KBM-7 (cell line): ENCODE results near the gene MT1H.

Experiments
- DNase-seq: peaks from one replicate; pipeline ENCODE4 v3.0.0-alpha.2; 2015
- in situ Hi-C: fragments of 300-500 bp; cut with MboI; formaldehyde crosslinking; loops from 2 replicates; pipeline ENCODE4 v1.14.3; 2020; ENCODE audit warnings: low sequenced_read_pairs, low pct_unique_long_range_greater_than_20kb, mixed read lengths

The MT1H gene

GRCh38 chr16:56679078-56679730 lies 9.6 kb downstream of the MT1H start:
- in situ Hi-C loops, result no loop called here
- no peak for DNase-seq

GRCh38 chr16:56679818-56680217 lies 10.2 kb downstream of the MT1H start:
- in situ Hi-C loops, result no loop called here
- no peak for DNase-seq

GRCh38 chr16:56681939-56682702 lies 12.5 kb downstream of the MT1H start, which contains the start of gene MT1X:
Gene MT1X (plus strand): TSS chr16:56682470. CDS start chr16:56682541, 71 bp downstream.
- peak; percentile 97 for DNase-seq
- in situ Hi-C loops, result no loop called here

GRCh38 chr16:56682703-56683397 lies 13.2 kb downstream of the MT1H start:
- peak; percentile 30 for DNase-seq
- in situ Hi-C loops, result no loop called here

GRCh38 chr16:56683424-56684172 lies 14.0 kb downstream of the MT1H start:
- in situ Hi-C loops, result no loop called here
- no peak for DNase-seq

GRCh38 chr16:56684256-56684925 lies 14.8 kb downstream of the MT1H start:
- in situ Hi-C loops, result no loop called here

GRCh38 chr16:56684926-56685590 lies 15.4 kb downstream of the MT1H start:
- in situ Hi-C loops, result no loop called here
- DNase-seq, result no peak

More at GRCh38 chr16:56684256-56684925, 14.8 kb downstream of the MT1H start:
- DNase-seq, result no peak

GRCh38 chr16:56686758-56687157 lies 17.1 kb downstream of the MT1H start:
- in situ Hi-C loops, result no loop called here

GRCh38 chr16:56688762-56689161 lies 19.1 kb downstream of the MT1H start:
- in situ Hi-C loops, result no loop called here
- no peak for DNase-seq

More at GRCh38 chr16:56686758-56687157, 17.1 kb downstream of the MT1H start:
- DNase-seq, result no peak

- DNase-seq, result no peak
- in situ Hi-C loops, result no loop called here
Observed at GRCh38 chr16:56689171-56689570, 19.6 kb downstream of the MT1H start.

GRCh38 chr16:56690420-56691122 lies 21.0 kb downstream of the MT1H start:
- in situ Hi-C loops, result no loop called here
- DNase-seq, result no peak

- DNase-seq, result no peak
- in situ Hi-C loops, result no loop called here
Observed at GRCh38 chr16:56691885-56692284, 22.3 kb downstream of the MT1H start.

GRCh38 chr16:56695246-56695645 lies 25.6 kb downstream of the MT1H start:
- DNase-seq, result no peak
- in situ Hi-C loops, result no loop called here

- in situ Hi-C loops, result no loop called here
- DNase-seq, result no peak
Observed at GRCh38 chr16:56697456-56698155, 28.0 kb downstream of the MT1H start.

- no peak for DNase-seq
- in situ Hi-C loops, result no loop called here
Observed at GRCh38 chr16:56700195-56700594, 30.6 kb downstream of the MT1H start.

- DNase-seq, result no peak
- in situ Hi-C loops, result no loop called here
Observed at GRCh38 chr16:56700631-56701030, 31.0 kb downstream of the MT1H start.

GRCh38 chr16:56701534-56701933 lies 31.9 kb downstream of the MT1H start:
- DNase-seq, result no peak
- in situ Hi-C loops, result no loop called here
